HG03196 (cell line): ENCODE measurements around the gene CABP2.
"Not testable (repeated sequence)": the region's sequence is repeated elsewhere in the genome, so short reads cannot be mapped to it uniquely, and the experiment has no call there.

Experiments
- ATAC-seq: cut with Tn5 transposase; IDR thresholded peaks from one replicate; pipeline ENCODE4 v1.9.1; 2021; ENCODE audit not compliant: unreplicated experiment

The CABP2 gene

GRCh38 chr11:67482275-67482826 lies 40.9 kb downstream of the CABP2 start:
- ATAC-seq: no peak

- ATAC-seq: not testable (repeated sequence)
These were observed 45.7 kb downstream of the CABP2 start for GRCh38 chr11:67477344-67478050.

DNA sequence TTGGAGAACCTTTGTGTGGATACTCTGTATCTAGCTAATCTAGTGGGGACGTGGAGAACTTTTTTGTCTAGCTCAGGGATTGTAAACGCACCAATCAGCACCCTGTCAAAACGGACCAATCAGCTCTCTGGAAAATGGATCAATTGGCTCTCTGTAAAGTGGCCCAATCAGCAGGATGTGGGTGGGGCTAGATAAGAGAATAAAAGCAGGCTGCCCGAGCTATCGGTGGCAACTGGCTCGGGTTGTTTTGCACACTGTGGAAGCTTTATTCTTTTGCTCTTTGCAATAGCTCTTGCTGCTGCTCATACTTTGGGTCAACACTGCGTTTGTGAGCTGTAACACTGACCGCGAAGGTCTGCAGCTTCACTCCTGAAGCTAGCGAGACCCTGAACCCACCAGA lies 46.6 kb downstream of the CABP2 start:
- ATAC-seq: not testable (repeated sequence)

DNA sequence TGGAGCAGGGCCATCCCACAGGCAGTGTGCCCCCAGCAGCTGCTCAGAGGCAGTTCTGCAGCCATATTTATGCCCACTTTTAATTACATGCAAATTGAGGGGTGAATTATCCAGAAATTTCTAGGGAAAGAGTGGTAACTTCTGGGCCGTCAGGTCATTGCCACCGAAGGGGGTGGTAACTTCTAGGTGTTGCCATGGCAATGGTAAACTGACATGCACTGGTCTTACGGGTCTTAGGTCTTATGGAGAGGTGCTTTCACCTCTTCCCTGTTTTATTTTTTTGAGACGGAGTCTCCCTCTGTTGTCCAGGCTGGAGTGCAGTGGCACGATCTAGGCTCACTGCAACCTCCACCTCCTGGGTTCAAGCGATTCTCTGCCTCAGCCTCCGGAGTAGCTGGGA lies 50.4 kb downstream of the CABP2 start:
- ATAC-seq: no peak

DNA sequence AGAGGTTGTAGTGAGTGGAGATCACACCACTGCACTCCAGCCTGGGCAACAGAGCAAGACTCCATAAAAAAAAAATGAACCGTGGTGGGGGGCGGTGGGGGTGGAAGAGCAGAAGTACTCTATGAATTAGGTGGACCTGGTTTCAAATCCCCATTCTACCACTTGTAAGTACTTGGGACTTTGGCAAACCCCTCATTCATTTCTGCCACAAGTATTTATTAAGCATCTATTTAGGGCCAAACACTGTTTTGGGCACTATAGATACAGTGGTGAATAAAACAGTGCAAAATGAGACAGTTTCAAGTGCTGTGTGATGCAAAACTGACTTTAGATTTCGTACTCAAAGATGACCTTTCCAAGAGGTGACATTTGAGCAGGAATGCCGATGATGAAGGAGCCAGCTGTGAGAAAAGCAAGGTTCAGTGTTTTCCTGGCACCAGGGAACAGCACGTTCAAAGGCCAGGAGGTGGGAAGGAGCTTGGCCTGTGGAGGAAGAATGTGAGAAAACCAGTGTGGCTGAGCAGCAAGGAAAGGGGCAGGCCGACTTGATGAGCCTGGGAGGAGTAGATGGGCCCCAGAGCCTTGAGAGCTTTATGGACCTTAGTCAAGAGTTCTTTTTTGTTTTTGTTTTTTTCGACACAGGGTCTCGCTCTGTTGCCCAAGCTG lies 52.8 kb downstream of the CABP2 start:
- no peak for ATAC-seq

GRCh38 chr11:67469508-67469811 lies 53.8 kb downstream of the CABP2 start:
- no peak for ATAC-seq
